Hematopoietic multipotent progenitor cell treated with erythropoietin and hydrocortisone succinate and interleukin-3 and kit ligand, for 6 days (in vitro differentiated cells): ENCODE results near the gene GNB2.
A peak's percentile ranks its signal among the peaks of the same experiment; 100 is the strongest.
"Not testable (repeated sequence)": the region's sequence is repeated elsewhere in the genome, so short reads cannot be mapped to it uniquely, and the experiment has no call there.

Experiments used
- DNase-seq: peaks from one replicate; pipeline ENCODE4 v3.0.0-alpha.2; 2015

Gene GNB2

DNA sequence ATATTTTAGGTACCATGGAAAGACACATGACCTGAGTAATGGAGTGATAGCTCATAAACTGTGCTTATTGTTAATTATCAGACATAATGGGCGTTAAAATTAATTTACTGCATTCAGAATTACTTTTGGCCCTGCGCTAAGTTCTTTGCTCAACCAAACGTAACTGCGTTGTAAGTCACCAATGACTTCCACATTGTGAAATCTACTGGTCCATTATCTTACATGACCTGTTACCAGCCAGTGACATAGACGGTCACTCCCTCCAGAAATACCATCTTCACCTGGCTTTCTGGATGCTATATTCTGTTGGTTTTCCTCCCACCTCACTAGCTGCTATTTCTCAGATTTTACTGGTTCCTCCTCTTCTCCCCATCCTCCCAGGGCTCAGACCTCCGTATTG lies 25.5 kb downstream of the GNB2 start:
- no peak for DNase-seq

DNA sequence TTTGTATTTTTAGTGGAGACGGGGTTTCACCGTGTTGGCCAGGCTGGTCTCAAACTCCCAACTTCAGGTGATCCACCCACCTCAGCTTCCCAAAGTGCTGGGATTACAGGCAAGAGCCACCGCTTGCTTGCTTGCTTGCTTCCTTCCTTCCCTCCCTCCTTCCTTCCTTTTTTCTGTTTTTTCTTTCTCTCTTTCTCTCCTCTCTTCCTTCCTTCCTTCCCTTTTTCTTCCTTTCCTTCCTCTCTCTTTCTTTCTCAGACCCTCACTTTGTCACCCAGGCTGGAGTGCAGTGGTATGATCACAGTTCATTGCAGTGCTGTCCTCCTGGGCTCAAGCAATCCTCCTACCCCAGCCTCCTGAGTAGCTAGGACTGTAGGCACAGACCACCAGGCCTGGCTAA lies 27.5 kb downstream of the GNB2 start:
- DNase-seq: not testable (repeated sequence)

GRCh38 chr7:100705320-100705752 lies 31.8 kb downstream of the GNB2 start:
- DNase-seq: peak; percentile 85

- DNase-seq: peak; percentile 99
Measured at GRCh38 chr7:100705753-100706671, 32.5 kb downstream of the GNB2 start, which contains the start of gene POP7. Gene POP7 (plus strand): TSS chr7:100706121. CDS start chr7:100706831, 710 bp downstream.

- DNase-seq: peak; percentile 12
Measured at GRCh38 chr7:100706672-100707311, 33.3 kb downstream of the GNB2 start.

- no peak for DNase-seq
Measured at GRCh38 chr7:100708395-100708794, 34.9 kb downstream of the GNB2 start.

DNA sequence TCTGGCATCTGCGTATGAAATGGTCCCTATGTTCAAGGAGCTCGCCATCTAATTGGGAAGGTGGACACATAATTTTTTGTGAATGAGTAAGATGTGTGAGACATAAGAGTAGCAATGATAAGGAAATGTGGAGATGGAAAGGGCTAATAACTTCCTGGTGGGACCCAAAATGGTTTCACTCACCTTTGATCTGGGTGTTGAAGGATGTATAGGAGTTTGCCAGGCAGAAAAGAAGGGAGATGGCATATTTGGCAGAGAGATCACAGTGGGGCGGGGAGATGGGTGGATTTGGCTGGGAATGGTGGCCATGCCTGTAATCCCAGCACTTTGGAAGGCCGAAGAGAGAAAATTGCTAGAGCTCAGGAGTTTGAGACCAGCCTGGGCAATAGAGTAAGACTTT lies 36.9 kb downstream of the GNB2 start:
- no peak for DNase-seq

DNA sequence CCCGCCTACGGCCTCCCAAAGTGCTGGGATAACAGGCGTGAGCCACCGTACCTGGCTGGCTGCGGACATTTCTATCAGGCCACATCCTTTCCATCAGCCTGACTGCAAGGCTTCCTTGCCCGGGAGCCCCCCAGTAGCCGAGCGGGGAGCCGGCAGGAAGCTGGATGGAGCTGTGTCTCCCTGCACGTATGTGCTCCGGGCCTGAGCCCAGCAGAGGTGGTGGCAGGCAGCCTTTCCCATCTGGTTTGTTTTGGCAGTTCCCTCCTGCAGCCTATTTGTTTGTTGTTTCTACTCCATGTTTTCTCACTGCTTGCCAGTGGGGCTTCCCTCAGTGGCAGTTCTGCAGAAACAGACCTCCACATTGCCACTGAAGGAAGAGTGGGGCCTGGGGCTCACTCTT lies 37.8 kb downstream of the GNB2 start:
- DNase-seq: no peak

GRCh38 chr7:100714725-100715124 lies 41.2 kb downstream of the GNB2 start:
- no peak for DNase-seq

DNA sequence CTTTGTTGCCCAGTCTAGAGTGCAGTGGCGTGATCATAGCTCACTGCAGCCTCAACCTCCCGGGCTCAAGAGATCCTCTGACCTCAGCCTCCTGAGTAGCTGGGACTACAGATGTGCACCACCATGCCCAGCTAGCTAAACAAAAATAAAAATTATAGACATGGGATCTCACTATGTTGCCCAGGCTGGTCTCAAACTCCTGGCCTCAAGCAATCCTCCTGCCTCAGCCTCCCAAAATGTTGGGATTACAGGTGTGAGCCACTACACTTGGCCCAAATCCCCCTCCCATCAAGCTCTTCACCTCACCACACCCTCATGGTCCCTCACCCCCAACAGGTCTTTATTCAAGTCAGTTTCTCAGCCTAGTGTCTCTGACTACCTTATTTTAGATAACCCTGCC lies 43.5 kb downstream of the GNB2 start:
- DNase-seq: not testable (repeated sequence)

DNA sequence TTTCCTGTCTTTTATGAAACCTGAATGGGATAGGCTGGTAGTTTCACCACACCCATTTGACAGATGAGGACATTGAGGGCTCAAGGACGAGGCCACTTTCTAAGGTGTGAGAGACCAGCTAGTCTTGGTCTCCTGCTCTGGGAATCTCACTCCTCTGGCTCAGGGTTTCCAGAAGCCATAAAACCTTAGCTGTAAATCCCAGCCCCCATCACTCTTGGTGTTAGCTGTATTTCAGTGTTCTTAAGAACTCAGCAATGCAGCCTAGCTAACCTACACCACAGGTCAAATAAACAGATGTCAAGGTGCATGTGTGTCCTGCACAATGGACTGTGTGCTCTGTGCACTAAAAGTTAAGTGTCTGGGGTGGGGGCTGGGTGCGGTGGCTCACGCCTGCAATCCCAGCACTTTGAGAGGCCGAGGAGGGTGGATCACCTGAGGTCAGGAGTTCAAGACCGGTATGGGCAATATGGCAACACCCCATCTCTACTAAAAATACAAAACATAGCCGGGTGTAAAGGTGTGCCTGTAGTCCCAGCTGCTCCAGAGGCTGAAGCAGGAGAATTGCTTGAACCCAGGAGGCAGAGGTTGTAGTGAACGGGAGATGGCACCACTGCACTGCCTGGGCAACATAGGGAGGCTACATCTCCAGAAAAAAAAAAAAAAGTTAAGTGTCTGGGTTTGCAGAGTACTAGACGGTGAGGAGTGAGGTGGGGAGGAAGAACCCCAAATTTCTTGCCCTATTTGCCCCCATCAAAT lies 46.2 kb downstream of the GNB2 start:
- DNase-seq: peak; percentile 46

DNA sequence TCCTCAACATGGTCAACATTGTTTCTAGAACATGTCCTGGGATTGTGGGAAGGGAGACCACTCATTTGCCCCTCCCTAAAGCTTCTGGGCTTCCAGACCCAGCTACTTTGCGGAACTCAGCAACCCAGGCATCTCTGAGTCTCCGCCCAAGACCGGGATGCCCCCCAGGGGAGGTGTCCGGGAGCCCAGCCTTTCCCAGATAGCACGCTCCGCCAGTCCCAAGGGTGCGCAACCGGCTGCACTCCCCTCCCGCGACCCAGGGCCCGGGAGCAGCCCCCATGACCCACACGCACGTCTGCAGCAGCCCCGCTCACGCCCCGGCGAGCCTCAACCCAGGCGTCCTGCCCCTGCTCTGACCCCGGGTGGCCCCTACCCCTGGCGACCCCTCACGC lies 46.7 kb downstream of the GNB2 start, which contains the start of gene EPO:
Gene EPO (plus strand): TSS at position 190 of the 392 bp plus-strand sequence. CDS start 513 bp downstream, outside the sequence.
- no peak for DNase-seq

DNA sequence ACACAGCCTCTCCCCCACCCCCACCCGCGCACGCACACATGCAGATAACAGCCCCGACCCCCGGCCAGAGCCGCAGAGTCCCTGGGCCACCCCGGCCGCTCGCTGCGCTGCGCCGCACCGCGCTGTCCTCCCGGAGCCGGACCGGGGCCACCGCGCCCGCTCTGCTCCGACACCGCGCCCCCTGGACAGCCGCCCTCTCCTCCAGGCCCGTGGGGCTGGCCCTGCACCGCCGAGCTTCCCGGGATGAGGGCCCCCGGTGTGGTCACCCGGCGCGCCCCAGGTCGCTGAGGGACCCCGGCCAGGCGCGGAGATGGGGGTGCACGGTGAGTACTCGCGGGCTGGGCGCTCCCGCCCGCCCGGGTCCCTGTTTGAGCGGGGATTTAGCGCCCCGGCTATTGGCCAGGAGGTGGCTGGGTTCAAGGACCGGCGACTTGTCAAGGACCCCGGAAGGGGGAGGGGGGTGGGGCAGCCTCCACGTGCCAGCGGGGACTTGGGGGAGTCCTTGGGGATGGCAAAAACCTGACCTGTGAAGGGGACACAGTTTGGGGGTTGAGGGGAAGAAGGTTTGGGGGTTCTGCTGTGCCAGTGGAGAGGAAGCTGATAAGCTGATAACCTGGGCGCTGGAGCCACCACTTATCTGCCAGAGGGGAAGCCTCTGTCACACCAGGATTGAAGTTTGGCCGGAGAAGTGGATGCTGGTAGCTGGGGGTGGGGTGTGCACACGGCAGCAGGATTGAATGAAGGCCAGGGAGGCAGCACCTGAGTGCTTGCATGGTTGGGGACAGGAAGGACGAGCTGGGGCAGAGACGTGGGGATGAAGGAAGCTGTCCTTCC lies 47.3 kb downstream of the GNB2 start:
- peak; percentile 9 for DNase-seq

GRCh38 chr7:100721505-100721812 lies 47.9 kb downstream of the GNB2 start:
- no peak for DNase-seq

GRCh38 chr7:100722480-100723212 lies 49.1 kb downstream of the GNB2 start:
- DNase-seq: no peak

GRCh38 chr7:100723732-100724275 lies 50.3 kb downstream of the GNB2 start:
- no peak for DNase-seq

GRCh38 chr7:100724364-100724763 lies 50.8 kb downstream of the GNB2 start:
- not testable (repeated sequence) for DNase-seq

- DNase-seq: no peak
Measured at GRCh38 chr7:100726996-100727761, 53.6 kb downstream of the GNB2 start.

DNA sequence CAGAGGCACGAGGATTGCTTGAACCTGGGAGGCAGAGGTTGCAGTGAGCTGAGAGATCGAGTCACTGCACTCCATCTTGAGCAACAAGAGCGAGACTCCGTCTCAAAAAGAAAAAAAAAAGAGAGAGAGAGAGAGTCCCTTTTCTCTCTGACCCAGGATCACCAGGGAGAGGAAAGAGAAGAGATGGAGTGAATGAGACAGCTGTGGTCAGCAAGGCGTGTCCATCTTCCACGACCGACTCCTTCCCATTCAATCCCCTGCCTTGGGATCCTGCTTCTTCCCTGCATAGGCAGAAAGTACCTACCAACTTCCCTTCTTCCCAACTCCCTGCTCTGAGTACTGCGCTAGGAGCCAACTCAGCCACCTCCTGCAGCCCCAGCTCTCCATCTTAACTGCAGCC lies 54.7 kb downstream of the GNB2 start:
- DNase-seq: no peak
